Endometrium (tissue), 2 donors: ENCODE measurements around the gene PGC.

Experiments
- FAIRE-seq: peaks from 2 replicates; lab custom pipeline; 2012; peaks lifted over from hg19 to GRCh38; lab: Jason Lieb, UNC
- donor health status: control.
- donor health status: control.

Gene PGC

GRCh38 chr6:41747256-41748101 lies at the start of gene PGC:
Gene PGC (minus strand): TSS chr6:41747397. CDS start chr6:41747334, 63 bp downstream.
- no peak for FAIRE-seq

GRCh38 chr6:41796474-41796873 lies 49.3 kb upstream of the PGC start:
- FAIRE-seq, result no peak

- FAIRE-seq, result no peak
Measured at GRCh38 chr6:41791984-41792383, 44.8 kb upstream of the PGC start.

- FAIRE-seq, result no peak
Measured at GRCh38 chr6:41791305-41791704, 44.1 kb upstream of the PGC start.

- no peak for FAIRE-seq
Measured at GRCh38 chr6:41790045-41790444, 42.8 kb upstream of the PGC start.

GRCh38 chr6:41789390-41789724 lies 42.2 kb upstream of the PGC start:
- no peak for FAIRE-seq

- no peak for FAIRE-seq
Measured at GRCh38 chr6:41787219-41787917, 40.2 kb upstream of the PGC start, which contains the start of gene TOMM6. Gene TOMM6 (plus strand): TSS chr6:41787694. CDS start chr6:41787698, 4 bp downstream.

GRCh38 chr6:41786451-41787218 lies 39.4 kb upstream of the PGC start:
- no peak for FAIRE-seq

GRCh38 chr6:41785689-41786450 lies 38.7 kb upstream of the PGC start:
- no peak for FAIRE-seq

- FAIRE-seq, result no peak
Measured at GRCh38 chr6:41785254-41785653, 38.1 kb upstream of the PGC start.

- no peak for FAIRE-seq
Measured at GRCh38 chr6:41784581-41785171, 37.5 kb upstream of the PGC start.

GRCh38 chr6:41783106-41783780 lies 36.0 kb upstream of the PGC start:
- FAIRE-seq, result no peak

GRCh38 chr6:41781366-41781730 lies 34.2 kb upstream of the PGC start:
- no peak for FAIRE-seq

GRCh38 chr6:41780551-41781365 lies 33.6 kb upstream of the PGC start, which contains the start of gene PRICKLE4:
Gene PRICKLE4 (plus strand): TSS chr6:41780782. CDS start chr6:41783474, 2,692 bp downstream.
- FAIRE-seq, result no peak

- FAIRE-seq, result no peak
Measured at GRCh38 chr6:41779788-41780550, 32.8 kb upstream of the PGC start, which contains the start of gene FRS3. Gene FRS3 (minus strand): TSS chr6:41779900. CDS start chr6:41776987, 2,913 bp downstream.

- FAIRE-seq, result no peak
Measured at GRCh38 chr6:41779336-41779735, 32.1 kb upstream of the PGC start.

GRCh38 chr6:41778895-41779294 lies 31.7 kb upstream of the PGC start:
- FAIRE-seq, result no peak

GRCh38 chr6:41777551-41778285 lies 30.5 kb upstream of the PGC start:
- no peak for FAIRE-seq
